HG02759 (cell line): ENCODE measurements around the gene ATP8B4.
"Not testable (repeated sequence)": the region's sequence is repeated elsewhere in the genome, so short reads cannot be mapped to it uniquely, and the experiment has no call there.

Experiments
- ATAC-seq: cut with Tn5 transposase; IDR thresholded peaks from one replicate; pipeline ENCODE4 v1.9.1; 2021; ENCODE audit warnings: mild to moderate bottlenecking, moderate library complexity; ENCODE audit not compliant: unreplicated experiment

The ATP8B4 gene

GRCh38 chr15:49963033-49963772 is 155.8 kb downstream of the ATP8B4 start:
- not testable (repeated sequence) for ATAC-seq

- ATAC-seq, result no peak
Observed at GRCh38 chr15:49962044-49962602, 156.9 kb downstream of the ATP8B4 start.

- ATAC-seq, result no peak
Observed at GRCh38 chr15:49953421-49953820, 165.6 kb downstream of the ATP8B4 start.

- ATAC-seq, result no peak
Observed at GRCh38 chr15:49946681-49947080, 172.4 kb downstream of the ATP8B4 start.

GRCh38 chr15:49934487-49934886 is 184.5 kb downstream of the ATP8B4 start:
- no peak for ATAC-seq

- no peak for ATAC-seq
Observed at GRCh38 chr15:49927189-49927861, 191.7 kb downstream of the ATP8B4 start.

GRCh38 chr15:49926740-49927139 is 192.3 kb downstream of the ATP8B4 start:
- ATAC-seq, result no peak

- no peak for ATAC-seq
Observed at GRCh38 chr15:49923671-49924070, 195.4 kb downstream of the ATP8B4 start.

GRCh38 chr15:49919034-49919433 is 200.0 kb downstream of the ATP8B4 start:
- ATAC-seq, result no peak

- ATAC-seq, result no peak
Observed at GRCh38 chr15:49918121-49918520, 200.9 kb downstream of the ATP8B4 start.

- ATAC-seq, result no peak
Observed at GRCh38 chr15:49916998-49917397, 202.0 kb downstream of the ATP8B4 start.

- ATAC-seq, result no peak
Observed at GRCh38 chr15:49915822-49916221, 203.2 kb downstream of the ATP8B4 start.

GRCh38 chr15:49908933-49909295 is 210.1 kb downstream of the ATP8B4 start:
- no peak for ATAC-seq

GRCh38 chr15:49908236-49908932 is 210.6 kb downstream of the ATP8B4 start:
- no peak for ATAC-seq

- ATAC-seq, result no peak
Observed at GRCh38 chr15:49906966-49907365, 212.1 kb downstream of the ATP8B4 start.

GRCh38 chr15:49905221-49905620 is 213.8 kb downstream of the ATP8B4 start:
- no peak for ATAC-seq

GRCh38 chr15:49904296-49904695 is 214.7 kb downstream of the ATP8B4 start:
- ATAC-seq, result no peak

- no peak for ATAC-seq
Observed at GRCh38 chr15:49902685-49903501, 216.1 kb downstream of the ATP8B4 start.

- ATAC-seq, result no peak
Observed at GRCh38 chr15:49901996-49902684, 216.9 kb downstream of the ATP8B4 start.

- no peak for ATAC-seq
Observed at GRCh38 chr15:49901321-49901720, 217.7 kb downstream of the ATP8B4 start.
